ENCODE data around the gene RFX2. TPM values are rescaled to one million over a fixed set of nuclear protein-coding genes. Genes with fewer than 3 reads are reported as not detected.
A peak's percentile ranks its signal among the peaks of the same experiment; 100 is the strongest.
"Not testable (repeated sequence)": the region's sequence is repeated elsewhere in the genome, so short reads cannot be mapped to it uniquely, and the experiment has no call there.

Gene RFX2
- total RNA-seq, 1 experiment from 2014 or later = 10.5 TPM

- Histone ChIP-seq H3K27ac (ENCODE audit: low read length) (no peak overlapping the region), H3K4me3 (ENCODE audit: low read length) (no peak overlapping the region), H4K20me1 (ENCODE audit: low read length) (no peaks in the 10 kb centered on the region), H3K27me3 (ENCODE audit: low read length) (no peaks in the 10 kb centered on the region), H3K36me3 (ENCODE audit: low read depth, low read length) (0 out of 2 replicates have a peak, but pooled peaks cover 2% of the 10 kb centered on the region), H3K4me2 (ENCODE audit: low read length) (no peak overlapping the region), H3K79me2 (ENCODE audit: low read length) (no peaks in the 10 kb centered on the region), H3F3A (ENCODE audit: low read length, unreplicated experiment) (no peaks in the 10 kb centered on the region), H3K9ac (ENCODE audit: low read length) (no peak overlapping the region), H2AFZ (ENCODE audit: low read length) (no peak overlapping the region), H3K9me3 (ENCODE audit: low read length) (no peaks in the 10 kb centered on the region), H3K9me2 (replicated peaks; ENCODE audit: low read length) (no peaks in the 10 kb centered on the region), H3K4me1 (ENCODE audit: insufficient read depth, low read length) (no peaks in the 10 kb centered on the region)
- TF ChIP-seq EZH2phosphoT487 (IDR thresholded peaks at IDR 0.05; ENCODE audit: borderline replicate concordance, low read length) (no peak), CTCF (conservative IDR thresholded peaks at IDR 0.05; ENCODE audit: low read depth, low read length) (no peak), EZH2 (IDR thresholded peaks at IDR 0.05; ENCODE audit: low read length, unreplicated experiment) (no peak)
- ATAC-seq (no peak), DNase-seq (no peak)
- BruUV-seq (replicated peaks) = no TSS peak
- intact Hi-C loops (cut with micrococcal nuclease) = no loop called here
- ChIA-PET CTCF (no interaction called here), POLR2A (ENCODE audit: unreplicated experiment) (no interaction called here)
These were observed 77.9 kb downstream of the RFX2 start for GRCh38 chr19:6032381-6032780.

- no peak overlapping the region for H3K27ac ChIP-seq (ENCODE audit: low read length)
- TF ChIP-seq EZH2 (IDR thresholded peaks at IDR 0.05; ENCODE audit: low read length, unreplicated experiment) = no peak
- no peak for TF ChIP-seq CTCF (conservative IDR thresholded peaks at IDR 0.05; ENCODE audit: low read depth, low read length)
- TF ChIP-seq EZH2phosphoT487 (IDR thresholded peaks at IDR 0.05; ENCODE audit: borderline replicate concordance, low read length) = no peak
- H3K27me3 ChIP-seq (ENCODE audit: low read length) = no peaks in the 10 kb centered on the region
- ATAC-seq = no peak
- H3K4me3 ChIP-seq (ENCODE audit: low read length) = no peak overlapping the region
- DNase-seq = peak; percentile 31
- no peak overlapping the region for H3K9ac ChIP-seq (ENCODE audit: low read length)
- no peaks in the 10 kb centered on the region for H3K36me3 ChIP-seq (ENCODE audit: low read depth, low read length)
- no peaks in the 10 kb centered on the region for H3K4me1 ChIP-seq (ENCODE audit: insufficient read depth, low read length)
- H3K9me2 ChIP-seq (replicated peaks; ENCODE audit: low read length) = no peaks in the 10 kb centered on the region
- no peaks in the 10 kb centered on the region for H3K9me3 ChIP-seq (ENCODE audit: low read length)
- no peaks in the 10 kb centered on the region for H3F3A ChIP-seq (ENCODE audit: low read length, unreplicated experiment)
- no peak overlapping the region for H3K4me2 ChIP-seq (ENCODE audit: low read length)
- no peaks in the 10 kb centered on the region for H4K20me1 ChIP-seq (ENCODE audit: low read length)
- ChIA-PET CTCF (no interaction called here), POLR2A (ENCODE audit: unreplicated experiment) (no interaction called here)
- no peaks in the 10 kb centered on the region for H3K79me2 ChIP-seq (ENCODE audit: low read length)
- no peak overlapping the region for H2AFZ ChIP-seq (ENCODE audit: low read length)
- intact Hi-C loops (cut with micrococcal nuclease) = no loop called here
- no TSS peak for BruUV-seq (replicated peaks)
These were observed 80.1 kb downstream of the RFX2 start for GRCh38 chr19:6030214-6030507.

- Histone ChIP-seq H3K4me3 (ENCODE audit: low read length) (no peak overlapping the region), H3K4me1 (ENCODE audit: insufficient read depth, low read length) (peaks cover 21% of the 10 kb centered on the region), H4K20me1 (ENCODE audit: low read length) (no peaks in the 10 kb centered on the region), H3F3A (ENCODE audit: low read length, unreplicated experiment) (no peaks in the 10 kb centered on the region), H3K36me3 (ENCODE audit: low read depth, low read length) (no peaks in the 10 kb centered on the region), H3K9me2 (replicated peaks; ENCODE audit: low read length) (no peaks in the 10 kb centered on the region), H3K27me3 (ENCODE audit: low read length) (no peaks in the 10 kb centered on the region), H3K27ac (ENCODE audit: low read length) (no peak overlapping the region), H3K79me2 (ENCODE audit: low read length) (no peaks in the 10 kb centered on the region), H2AFZ (ENCODE audit: low read length) (no peak overlapping the region), H3K9me3 (ENCODE audit: low read length) (no peaks in the 10 kb centered on the region), H3K9ac (ENCODE audit: low read length) (no peak overlapping the region), H3K4me2 (ENCODE audit: low read length) (no peak overlapping the region)
- no peak for ATAC-seq
- no peak for DNase-seq
- BruUV-seq (replicated peaks) = no TSS peak
- no peak for TF ChIP-seq CTCF (conservative IDR thresholded peaks at IDR 0.05; ENCODE audit: low read depth, low read length)
- TF ChIP-seq EZH2phosphoT487 (IDR thresholded peaks at IDR 0.05; ENCODE audit: borderline replicate concordance, low read length) = no peak
- TF ChIP-seq EZH2 (IDR thresholded peaks at IDR 0.05; ENCODE audit: low read length, unreplicated experiment) = no peak
- CTCF ChIA-PET = no interaction called here
- intact Hi-C loops (cut with micrococcal nuclease) = no loop called here
- POLR2A ChIA-PET (ENCODE audit: unreplicated experiment) = no interaction called here
These were observed 83.7 kb downstream of the RFX2 start for GRCh38 chr19:6026390-6027227.

GRCh38 chr19:6024756-6025155, 85.5 kb downstream of the RFX2 start:
- H3K27me3 ChIP-seq (ENCODE audit: low read length); DNase-seq; H3K4me3 ChIP-seq (ENCODE audit: low read length); H3K9me3 ChIP-seq (ENCODE audit: low read length); H3K79me2 ChIP-seq (ENCODE audit: low read length); H3K27ac ChIP-seq (ENCODE audit: low read length); H3K4me2 ChIP-seq (ENCODE audit: low read length); H3K9ac ChIP-seq (ENCODE audit: low read length); H3K9me2 ChIP-seq (replicated peaks; ENCODE audit: low read length); POLR2A ChIA-PET (ENCODE audit: unreplicated experiment); H2AFZ ChIP-seq (ENCODE audit: low read length); ATAC-seq; H3K36me3 ChIP-seq (ENCODE audit: low read depth, low read length); BruUV-seq (replicated peaks); H3F3A ChIP-seq (ENCODE audit: low read length, unreplicated experiment); H4K20me1 ChIP-seq (ENCODE audit: low read length); CTCF ChIA-PET: not testable (repeated sequence)
- intact Hi-C loops (cut with micrococcal nuclease) = loop anchor here (5.0 kb wide), 1 partner anchor 222 kb away; no protein-coding TSS in a partner anchor
- peaks cover 35% of the 10 kb centered on the region for H3K4me1 ChIP-seq (ENCODE audit: insufficient read depth, low read length)

Measured in PC-3 (cell line).